SK-N-SH treated with all-trans-retinoic acid at 6 μM for 48 hours (cell line): ENCODE results near the gene TJP3.

Experiments
- ATAC-seq: fragments of 200-7000 bp; cut with Tn5 transposase; 3 replicates; pipeline ENCODE4 v1.9.1; 2020; ENCODE audit warnings: mild to moderate bottlenecking, moderate library complexity
- ARNTL ChIP-seq: fragments of 450-650 bp; formaldehyde crosslinking; IDR thresholded peaks from 2 replicates; pipeline ENCODE4 v1.5.0; 2020; ENCODE audit warnings: low read depth, mild to moderate bottlenecking, moderate library complexity, borderline replicate concordance
- BACH2 ChIP-seq: fragments of 250-450 bp; sonication (Bioruptor Pico); IDR thresholded peaks from 2 replicates; pipeline ENCODE4 v1.9.0; 2021; ENCODE audit warnings: mild to moderate bottlenecking, borderline replicate concordance
- CREB5 ChIP-seq: fragments of 250-450 bp; sonication (Bioruptor Pico); IDR thresholded peaks from 2 replicates; pipeline ENCODE4 v1.5.1; 2020; ENCODE audit warnings: low read depth, mild to moderate bottlenecking, moderate library complexity
- CSDC2 ChIP-seq: fragments of 250-450 bp; sonication (Bioruptor Pico); IDR thresholded peaks from 2 replicates; pipeline ENCODE4 v1.5.0; 2020; ENCODE audit warnings: mild to moderate bottlenecking, moderate library complexity
- CSRNP3 ChIP-seq: fragments of 250-450 bp; sonication (Bioruptor Pico); IDR thresholded peaks from 2 replicates; pipeline ENCODE4 v1.5.1; 2021; ENCODE audit warnings: mild to moderate bottlenecking, moderate library complexity
- GLIS3 ChIP-seq: fragments of 250-450 bp; sonication (Bioruptor Pico); IDR thresholded peaks from 2 replicates; pipeline ENCODE4 v1.5.0; 2020; ENCODE audit warnings: mild to moderate bottlenecking, moderate library complexity
- ISL1 ChIP-seq: fragments of 250-450 bp; sonication (Bioruptor Pico); IDR thresholded peaks from 2 replicates; pipeline ENCODE4 v2.1.2; 2022; ENCODE audit warnings: mild to moderate bottlenecking, moderate library complexity
- OSR1 ChIP-seq: fragments of 250-450 bp; sonication (Bioruptor Pico); IDR thresholded peaks from 2 replicates; pipeline ENCODE4 v1.8.0; 2022; ENCODE audit warnings: moderate library complexity, mild to moderate bottlenecking, inconsistent platforms
- PATZ1 ChIP-seq: fragments of 250-450 bp; sonication (Bioruptor Pico); IDR thresholded peaks from 2 replicates; pipeline ENCODE4 v1.8.0; 2020; ENCODE audit warnings: mild to moderate bottlenecking, moderate library complexity, borderline replicate concordance
- POU6F1 ChIP-seq: fragments of 250-450 bp; sonication (Bioruptor Pico); IDR thresholded peaks from 2 replicates; pipeline ENCODE4 v1.8.0; 2021; ENCODE audit warnings: low read depth, mild to moderate bottlenecking, moderate library complexity, borderline replicate concordance
- PPARA ChIP-seq: fragments of 250-450 bp; sonication (Bioruptor Pico); IDR thresholded peaks from 2 replicates; pipeline ENCODE4 v1.5.0; 2020; ENCODE audit warnings: mild to moderate bottlenecking, borderline replicate concordance
- RARB ChIP-seq: fragments of 250-450 bp; sonication (Bioruptor Pico); IDR thresholded peaks from 2 replicates; pipeline ENCODE4 v1.8.0; 2021; ENCODE audit warnings: mild to moderate bottlenecking, moderate library complexity
- SNAI2 ChIP-seq: fragments of 250-450 bp; sonication (Bioruptor Pico); IDR thresholded peaks from 2 replicates; pipeline ENCODE4 v1.5.0; 2020; ENCODE audit warnings: mild to moderate bottlenecking, moderate library complexity
- TCF4 ChIP-seq: fragments of 250-450 bp; sonication (Bioruptor Pico); IDR thresholded peaks from 2 replicates; pipeline ENCODE4 v1.8.0; 2021; ENCODE audit warnings: mild to moderate bottlenecking, moderate library complexity, borderline replicate concordance
- ZC3H10 ChIP-seq: fragments of 250-450 bp; sonication (Bioruptor Pico); IDR thresholded peaks from 2 replicates; pipeline ENCODE4 v1.5.1; 2021; ENCODE audit warnings: mild to moderate bottlenecking, moderate library complexity
- ZFP3 ChIP-seq: fragments of 250-450 bp; sonication (Bioruptor Pico); IDR thresholded peaks from 2 replicates; pipeline ENCODE4 v1.5.0; 2020; ENCODE audit warnings: mild to moderate bottlenecking, moderate library complexity
- ZFP30 ChIP-seq: fragments of 450-650 bp; formaldehyde crosslinking; IDR thresholded peaks from 2 replicates; pipeline ENCODE4 v1.5.0; 2022; ENCODE audit warnings: mild to moderate bottlenecking, moderate library complexity
- ZNF70 ChIP-seq: fragments of 450-650 bp; formaldehyde crosslinking; IDR thresholded peaks from 2 replicates; pipeline ENCODE4 v1.5.0; 2020; ENCODE audit warnings: mild to moderate bottlenecking, moderate library complexity
- ZNF8 ChIP-seq: fragments of 450-650 bp; formaldehyde crosslinking; IDR thresholded peaks from 2 replicates; pipeline ENCODE4 v1.5.0; 2020; ENCODE audit warnings: mild to moderate bottlenecking, moderate library complexity
- TF ChIP-seq, protein P1 (sequence below): fragments of 250-450 bp; sonication (Bioruptor Pico); IDR thresholded peaks from 2 replicates; pipeline ENCODE4 v1.5.0; 2020; ENCODE audit warnings: mild to moderate bottlenecking, moderate library complexity

TJP3 gene

GRCh38 chr19:3719868-3720267 lies 11.7 kb downstream of the TJP3 start:
- no peak for ATAC-seq
- TF ChIP-seq ARNTL (CRISPR knock-in tag) (no peak), OSR1 (no peak), CSRNP3 (no peak), GLIS3 (no peak), ZFP30 (CRISPR knock-in tag) (no peak), ZNF8 (CRISPR knock-in tag) (no peak), CREB5 (CRISPR knock-in tag) (no peak), CSDC2 (CRISPR knock-in tag) (no peak), TCF4 (no peak), PATZ1 (no peak), SNAI2 (CRISPR knock-in tag) (no peak), BACH2 (no peak), POU6F1 (CRISPR knock-in tag) (no peak), ISL1 (CRISPR knock-in tag) (no peak), RARB (CRISPR knock-in tag) (no peak), ZNF70 (CRISPR knock-in tag) (no peak), ZC3H10 (no peak), PPARA (CRISPR knock-in tag) (no peak), ZFP3 (CRISPR knock-in tag) (no peak)
- TF ChIP-seq, protein P1, sequence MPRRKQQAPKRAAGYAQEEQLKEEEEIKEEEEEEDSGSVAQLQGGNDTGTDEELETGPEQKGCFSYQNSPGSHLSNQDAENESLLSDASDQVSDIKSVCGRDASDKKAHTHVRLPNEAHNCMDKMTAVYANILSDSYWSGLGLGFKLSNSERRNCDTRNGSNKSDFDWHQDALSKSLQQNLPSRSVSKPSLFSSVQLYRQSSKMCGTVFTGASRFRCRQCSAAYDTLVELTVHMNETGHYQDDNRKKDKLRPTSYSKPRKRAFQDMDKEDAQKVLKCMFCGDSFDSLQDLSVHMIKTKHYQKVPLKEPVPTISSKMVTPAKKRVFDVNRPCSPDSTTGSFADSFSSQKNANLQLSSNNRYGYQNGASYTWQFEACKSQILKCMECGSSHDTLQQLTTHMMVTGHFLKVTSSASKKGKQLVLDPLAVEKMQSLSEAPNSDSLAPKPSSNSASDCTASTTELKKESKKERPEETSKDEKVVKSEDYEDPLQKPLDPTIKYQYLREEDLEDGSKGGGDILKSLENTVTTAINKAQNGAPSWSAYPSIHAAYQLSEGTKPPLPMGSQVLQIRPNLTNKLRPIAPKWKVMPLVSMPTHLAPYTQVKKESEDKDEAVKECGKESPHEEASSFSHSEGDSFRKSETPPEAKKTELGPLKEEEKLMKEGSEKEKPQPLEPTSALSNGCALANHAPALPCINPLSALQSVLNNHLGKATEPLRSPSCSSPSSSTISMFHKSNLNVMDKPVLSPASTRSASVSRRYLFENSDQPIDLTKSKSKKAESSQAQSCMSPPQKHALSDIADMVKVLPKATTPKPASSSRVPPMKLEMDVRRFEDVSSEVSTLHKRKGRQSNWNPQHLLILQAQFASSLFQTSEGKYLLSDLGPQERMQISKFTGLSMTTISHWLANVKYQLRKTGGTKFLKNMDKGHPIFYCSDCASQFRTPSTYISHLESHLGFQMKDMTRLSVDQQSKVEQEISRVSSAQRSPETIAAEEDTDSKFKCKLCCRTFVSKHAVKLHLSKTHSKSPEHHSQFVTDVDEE (CRISPR knock-in tag): no peak

DNA sequence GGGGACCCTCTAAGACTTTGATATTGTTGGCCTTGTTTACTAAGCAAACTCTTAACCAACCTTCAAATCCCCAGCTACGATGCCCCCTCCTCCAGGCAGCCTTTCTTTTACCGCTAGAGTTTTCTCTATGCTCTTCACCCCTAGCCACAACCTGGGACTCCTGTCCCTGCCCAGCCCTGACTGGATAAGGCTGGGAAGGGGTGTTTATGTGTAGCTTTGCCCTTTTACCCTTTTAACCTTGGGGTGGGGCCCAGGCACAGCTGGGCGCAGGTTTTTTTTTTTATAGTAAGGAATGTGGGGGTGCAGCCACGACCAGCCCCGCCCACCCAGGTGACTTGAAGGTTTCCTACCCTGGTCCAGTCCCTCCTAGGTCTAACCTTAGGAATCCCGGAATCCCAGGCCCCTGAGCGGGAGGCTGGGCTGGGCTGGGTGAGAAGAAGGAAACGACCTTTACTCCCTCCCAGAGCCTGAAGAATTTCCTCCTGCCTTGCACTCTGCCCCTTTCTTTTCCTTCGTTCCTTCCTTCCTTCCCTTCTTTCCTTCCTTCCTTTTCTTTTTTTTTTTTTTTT lies 12.2 kb downstream of the TJP3 start:
- TF ChIP-seq CSRNP3 (no peak), ZFP3 (CRISPR knock-in tag) (peak; percentile 98), GLIS3 (no peak), RARB (CRISPR knock-in tag) (no peak)
- TF ChIP-seq, all 23 proteins: peak for 1
- ATAC-seq: no peak
